ENCODE results near the gene UTP25. TPM values are rescaled to one million over a fixed set of nuclear protein-coding genes. Genes with fewer than 3 reads are reported as not detected.

The UTP25 gene
- total and polyA plus RNA-seq, 4 donors = 1.8 to 7.3 (median 4.6) TPM

- H3K4me1 ChIP-seq (ENCODE audit: control insufficient read depth in 5 of 5, insufficient read depth in 5 of 5, low read length in 5 of 5) = no peaks in the 10 kb centered on the region
- TF ChIP-seq, protein P1, sequence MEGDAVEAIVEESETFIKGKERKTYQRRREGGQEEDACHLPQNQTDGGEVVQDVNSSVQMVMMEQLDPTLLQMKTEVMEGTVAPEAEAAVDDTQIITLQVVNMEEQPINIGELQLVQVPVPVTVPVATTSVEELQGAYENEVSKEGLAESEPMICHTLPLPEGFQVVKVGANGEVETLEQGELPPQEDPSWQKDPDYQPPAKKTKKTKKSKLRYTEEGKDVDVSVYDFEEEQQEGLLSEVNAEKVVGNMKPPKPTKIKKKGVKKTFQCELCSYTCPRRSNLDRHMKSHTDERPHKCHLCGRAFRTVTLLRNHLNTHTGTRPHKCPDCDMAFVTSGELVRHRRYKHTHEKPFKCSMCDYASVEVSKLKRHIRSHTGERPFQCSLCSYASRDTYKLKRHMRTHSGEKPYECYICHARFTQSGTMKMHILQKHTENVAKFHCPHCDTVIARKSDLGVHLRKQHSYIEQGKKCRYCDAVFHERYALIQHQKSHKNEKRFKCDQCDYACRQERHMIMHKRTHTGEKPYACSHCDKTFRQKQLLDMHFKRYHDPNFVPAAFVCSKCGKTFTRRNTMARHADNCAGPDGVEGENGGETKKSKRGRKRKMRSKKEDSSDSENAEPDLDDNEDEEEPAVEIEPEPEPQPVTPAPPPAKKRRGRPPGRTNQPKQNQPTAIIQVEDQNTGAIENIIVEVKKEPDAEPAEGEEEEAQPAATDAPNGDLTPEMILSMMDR (IDR thresholded peaks at IDR 0.05; ENCODE audit: control extremely low read depth, extremely low read depth) = no peak
- H3K9me3 ChIP-seq (ENCODE audit: control insufficient read depth in 4 of 4, insufficient read depth in 3 of 4, low read length in 3 of 4) = no peaks in the 10 kb centered on the region
- H3K4me3 ChIP-seq = no peak overlapping the region
- H3K27me3 ChIP-seq (ENCODE audit: control insufficient read depth in 3 of 3, insufficient read depth in 3 of 3, low read length in 2 of 3) = peaks cover 0 to 6% (median 0%) of the 10 kb centered on the region in 3 donors
- DNase-seq (no peak), ATAC-seq (ENCODE audit: insufficient read depth, low FRiP score) (no peak)
- H3K9ac ChIP-seq (ENCODE audit: insufficient read depth in 1 of 2, low read length in 2 of 2) = no peak overlapping the region
- no peaks in the 10 kb centered on the region for H3K36me3 ChIP-seq (ENCODE audit: control insufficient read depth in 4 of 4, insufficient read depth in 4 of 4, low read length in 4 of 4)
- no peak overlapping the region for H3K27ac ChIP-seq (ENCODE audit: low read depth in 1 of 2, low read length in 1 of 2)
- WGBS, 2 donors = 91 to 96% methylated on average over 1 of the region's 1 CpG
Measured at GRCh38 chr1:209817691-209818090, 10.1 kb upstream of the UTP25 start.

- H3K4me1 ChIP-seq (ENCODE audit: control insufficient read depth in 5 of 5, insufficient read depth in 5 of 5, low read length in 5 of 5) = no peaks in the 10 kb centered on the region
- DNase-seq (peak in 1 of 3 donors; percentile 3), ATAC-seq (ENCODE audit: insufficient read depth, low FRiP score) (no peak)
- peaks cover 0 to 9% (median 0%) of the 10 kb centered on the region in 3 donors for H3K27me3 ChIP-seq (ENCODE audit: control insufficient read depth in 3 of 3, insufficient read depth in 3 of 3, low read length in 2 of 3)
- TF ChIP-seq, protein P1 (IDR thresholded peaks at IDR 0.05; ENCODE audit: control extremely low read depth, extremely low read depth) = no peak
- H3K36me3 ChIP-seq (ENCODE audit: control insufficient read depth in 4 of 4, insufficient read depth in 4 of 4, low read length in 4 of 4) = no peaks in the 10 kb centered on the region
- WGBS, 2 donors = 48 to 58% methylated on average over 1 of the region's 1 CpG
- no peak overlapping the region for H3K27ac ChIP-seq (ENCODE audit: low read depth in 1 of 2, low read length in 1 of 2)
- no peak overlapping the region for H3K4me3 ChIP-seq
- H3K9me3 ChIP-seq (ENCODE audit: control insufficient read depth in 4 of 4, insufficient read depth in 3 of 4, low read length in 3 of 4) = no peaks in the 10 kb centered on the region
- H3K9ac ChIP-seq (ENCODE audit: insufficient read depth in 1 of 2, low read length in 2 of 2) = no peak overlapping the region
Measured at GRCh38 chr1:209819058-209819457, 8.7 kb upstream of the UTP25 start.

- Histone ChIP-seq H3K9ac (ENCODE audit: insufficient read depth in 1 of 2, low read length in 2 of 2) (no peak overlapping the region), H3K27me3 (ENCODE audit: control insufficient read depth in 3 of 3, insufficient read depth in 3 of 3, low read length in 2 of 3) (peaks cover 0 to 9% (median 0%) of the 10 kb centered on the region in 3 donors), H3K27ac (ENCODE audit: low read depth in 1 of 2, low read length in 1 of 2) (no peak overlapping the region), H3K4me1 (ENCODE audit: control insufficient read depth in 5 of 5, insufficient read depth in 5 of 5, low read length in 5 of 5) (no peaks in the 10 kb centered on the region), H3K4me3 (no peak overlapping the region), H3K36me3 (ENCODE audit: control insufficient read depth in 4 of 4, insufficient read depth in 4 of 4, low read length in 4 of 4) (no peaks in the 10 kb centered on the region), H3K9me3 (ENCODE audit: control insufficient read depth in 4 of 4, insufficient read depth in 3 of 4, low read length in 3 of 4) (no peaks in the 10 kb centered on the region)
- TF ChIP-seq, protein P1 (IDR thresholded peaks at IDR 0.05; ENCODE audit: control extremely low read depth, extremely low read depth) = no peak
- no peak for DNase-seq
- WGBS, 2 donors = 60 to 74% methylated on average over 4 of the region's 4 CpGs
- ATAC-seq (ENCODE audit: insufficient read depth, low FRiP score) = no peak
Measured at GRCh38 chr1:209820986-209821385, 6.8 kb upstream of the UTP25 start.

DNA sequence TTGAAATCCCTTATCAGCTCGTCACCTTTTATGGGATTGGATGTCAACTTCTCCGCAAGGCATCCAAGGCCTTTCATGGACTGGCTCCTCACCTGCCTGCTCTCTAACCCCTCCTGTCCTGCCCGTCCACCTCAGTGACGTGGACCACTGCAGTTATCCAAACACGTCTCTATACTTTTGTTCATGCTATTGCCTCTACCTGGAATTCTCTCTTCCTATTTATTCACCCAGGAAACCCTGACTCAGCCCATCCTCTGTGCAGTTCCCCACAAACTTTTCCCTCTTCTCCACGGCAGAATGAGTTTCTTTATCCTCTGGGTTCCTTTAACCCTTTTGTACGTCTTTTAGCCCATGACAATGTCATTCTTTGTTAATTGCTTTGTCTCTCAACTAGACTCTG, 5.1 kb upstream of the UTP25 start:
- ATAC-seq (ENCODE audit: insufficient read depth, low FRiP score) = no peak
- Histone ChIP-seq H3K9me3 (ENCODE audit: control insufficient read depth in 4 of 4, insufficient read depth in 3 of 4, low read length in 3 of 4) (no peaks in the 10 kb centered on the region), H3K4me3 (no peak overlapping the region), H3K4me1 (ENCODE audit: control insufficient read depth in 5 of 5, insufficient read depth in 5 of 5, low read length in 5 of 5) (no peaks in the 10 kb centered on the region), H3K27me3 (ENCODE audit: control insufficient read depth in 3 of 3, insufficient read depth in 3 of 3, low read length in 2 of 3) (peaks cover 0 to 9% (median 0%) of the 10 kb centered on the region in 3 donors), H3K9ac (ENCODE audit: insufficient read depth in 1 of 2, low read length in 2 of 2) (no peak overlapping the region), H3K27ac (ENCODE audit: low read depth in 1 of 2, low read length in 1 of 2) (no peak overlapping the region), H3K36me3 (ENCODE audit: control insufficient read depth in 4 of 4, insufficient read depth in 4 of 4, low read length in 4 of 4) (no peaks in the 10 kb centered on the region)
- TF ChIP-seq, protein P1 (IDR thresholded peaks at IDR 0.05; ENCODE audit: control extremely low read depth, extremely low read depth) = no peak
- DNase-seq = no peak
- 63 to 71% methylated on average over 7 of the region's 7 CpGs for WGBS, 2 donors

Data from lung (tissue), 12 donors.